Measurements from ENCODE around the gene ARRB1.

Gene ARRB1

DNA sequence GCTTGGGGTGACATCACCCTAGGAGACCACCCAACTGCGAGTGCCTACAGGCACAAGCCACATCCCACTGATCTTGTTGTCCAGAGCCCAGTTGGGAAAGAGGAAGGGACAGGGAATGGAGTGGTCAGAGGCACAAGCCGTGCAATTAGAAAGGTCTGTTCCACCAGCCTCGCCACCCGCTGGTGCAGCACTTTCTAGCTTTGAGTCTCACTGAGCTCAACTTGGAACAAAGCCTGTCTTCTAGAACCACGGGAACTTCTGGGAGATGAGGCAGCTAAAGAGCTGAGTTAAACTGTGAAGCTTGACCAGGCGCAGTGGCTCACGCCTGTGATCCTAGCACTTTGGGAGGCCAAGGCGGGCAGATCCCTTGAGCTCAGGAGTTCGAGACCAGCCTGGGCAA, 81.6 kb downstream of the ARRB1 start:
- H3K27me3 ChIP-seq (ENCODE audit: control insufficient read depth in 1 of 2, insufficient read depth in 2 of 2, low read length in 2 of 2), result no peaks in the 10 kb centered on the region
- H3K9ac ChIP-seq (ENCODE audit: low read depth in 1 of 2, low read length in 2 of 2), result no peak overlapping the region
- no peak overlapping the region for H3K27ac ChIP-seq (ENCODE audit: low read depth, low read length)
- H3K36me3 ChIP-seq (ENCODE audit: control insufficient read depth in 1 of 2, insufficient read depth in 2 of 2, low read length in 2 of 2), result peaks cover 61 to 70% of the 10 kb centered on the region in 2 donors
- no peaks in the 10 kb centered on the region for H3K9me3 ChIP-seq (ENCODE audit: control insufficient read depth in 1 of 2, low read length in 2 of 2)
- H3K4me1 ChIP-seq (ENCODE audit: control insufficient read depth in 1 of 2, insufficient read depth in 2 of 2, low read length in 2 of 2), result no peaks in the 10 kb centered on the region
- no peak overlapping the region for H3K4me3 ChIP-seq (ENCODE audit: low read depth in 1 of 2, low read length in 2 of 2)

- H3K4me3 ChIP-seq (ENCODE audit: low read depth in 1 of 2, low read length in 2 of 2), result no peak overlapping the region
- no peak overlapping the region for H3K27ac ChIP-seq (ENCODE audit: low read depth, low read length)
- no peaks in the 10 kb centered on the region for H3K4me1 ChIP-seq (ENCODE audit: control insufficient read depth in 1 of 2, insufficient read depth in 2 of 2, low read length in 2 of 2)
- peaks cover 61 to 70% of the 10 kb centered on the region in 2 donors for H3K36me3 ChIP-seq (ENCODE audit: control insufficient read depth in 1 of 2, insufficient read depth in 2 of 2, low read length in 2 of 2)
- no peaks in the 10 kb centered on the region for H3K9me3 ChIP-seq (ENCODE audit: control insufficient read depth in 1 of 2, low read length in 2 of 2)
- no peaks in the 10 kb centered on the region for H3K27me3 ChIP-seq (ENCODE audit: control insufficient read depth in 1 of 2, insufficient read depth in 2 of 2, low read length in 2 of 2)
- H3K9ac ChIP-seq (ENCODE audit: low read depth in 1 of 2, low read length in 2 of 2), result no peak overlapping the region
Observed at GRCh38 chr11:75269367-75269660, 82.1 kb downstream of the ARRB1 start.

GRCh38 chr11:75268626-75269366, 82.7 kb downstream of the ARRB1 start:
- Histone ChIP-seq H3K27me3 (ENCODE audit: control insufficient read depth in 1 of 2, insufficient read depth in 2 of 2, low read length in 2 of 2) (no peaks in the 10 kb centered on the region), H3K9me3 (ENCODE audit: control insufficient read depth in 1 of 2, low read length in 2 of 2) (no peaks in the 10 kb centered on the region), H3K9ac (ENCODE audit: low read depth in 1 of 2, low read length in 2 of 2) (no peak overlapping the region), H3K4me1 (ENCODE audit: control insufficient read depth in 1 of 2, insufficient read depth in 2 of 2, low read length in 2 of 2) (no peaks in the 10 kb centered on the region), H3K4me3 (ENCODE audit: low read depth in 1 of 2, low read length in 2 of 2) (no peak overlapping the region), H3K27ac (ENCODE audit: low read depth, low read length) (no peak overlapping the region), H3K36me3 (ENCODE audit: control insufficient read depth in 1 of 2, insufficient read depth in 2 of 2, low read length in 2 of 2) (peaks cover 56 to 65% of the 10 kb centered on the region in 2 donors)

- H3K36me3 ChIP-seq (ENCODE audit: control insufficient read depth in 1 of 2, insufficient read depth in 2 of 2, low read length in 2 of 2), result peaks cover 43 to 51% of the 10 kb centered on the region in 2 donors
- H3K27me3 ChIP-seq (ENCODE audit: control insufficient read depth in 1 of 2, insufficient read depth in 2 of 2, low read length in 2 of 2), result no peaks in the 10 kb centered on the region
- H3K27ac ChIP-seq (ENCODE audit: low read depth, low read length), result no peak overlapping the region
- no peaks in the 10 kb centered on the region for H3K9me3 ChIP-seq (ENCODE audit: control insufficient read depth in 1 of 2, low read length in 2 of 2)
- H3K4me1 ChIP-seq (ENCODE audit: control insufficient read depth in 1 of 2, insufficient read depth in 2 of 2, low read length in 2 of 2), result no peaks in the 10 kb centered on the region
- no peak overlapping the region for H3K4me3 ChIP-seq (ENCODE audit: low read depth in 1 of 2, low read length in 2 of 2)
- no peak overlapping the region for H3K9ac ChIP-seq (ENCODE audit: low read depth in 1 of 2, low read length in 2 of 2)
Observed at GRCh38 chr11:75267171-75267970, 84.1 kb downstream of the ARRB1 start.

GRCh38 chr11:75265851-75266531, 85.5 kb downstream of the ARRB1 start:
- peaks cover 29 to 39% of the 10 kb centered on the region in 2 donors for H3K36me3 ChIP-seq (ENCODE audit: control insufficient read depth in 1 of 2, insufficient read depth in 2 of 2, low read length in 2 of 2)
- no peak overlapping the region for H3K27ac ChIP-seq (ENCODE audit: low read depth, low read length)
- no peak overlapping the region for H3K9ac ChIP-seq (ENCODE audit: low read depth in 1 of 2, low read length in 2 of 2)
- no peaks in the 10 kb centered on the region for H3K27me3 ChIP-seq (ENCODE audit: control insufficient read depth in 1 of 2, insufficient read depth in 2 of 2, low read length in 2 of 2)
- H3K9me3 ChIP-seq (ENCODE audit: control insufficient read depth in 1 of 2, low read length in 2 of 2), result no peaks in the 10 kb centered on the region
- no peaks in the 10 kb centered on the region for H3K4me1 ChIP-seq (ENCODE audit: control insufficient read depth in 1 of 2, insufficient read depth in 2 of 2, low read length in 2 of 2)
- no peak overlapping the region for H3K4me3 ChIP-seq (ENCODE audit: low read depth in 1 of 2, low read length in 2 of 2)

DNA sequence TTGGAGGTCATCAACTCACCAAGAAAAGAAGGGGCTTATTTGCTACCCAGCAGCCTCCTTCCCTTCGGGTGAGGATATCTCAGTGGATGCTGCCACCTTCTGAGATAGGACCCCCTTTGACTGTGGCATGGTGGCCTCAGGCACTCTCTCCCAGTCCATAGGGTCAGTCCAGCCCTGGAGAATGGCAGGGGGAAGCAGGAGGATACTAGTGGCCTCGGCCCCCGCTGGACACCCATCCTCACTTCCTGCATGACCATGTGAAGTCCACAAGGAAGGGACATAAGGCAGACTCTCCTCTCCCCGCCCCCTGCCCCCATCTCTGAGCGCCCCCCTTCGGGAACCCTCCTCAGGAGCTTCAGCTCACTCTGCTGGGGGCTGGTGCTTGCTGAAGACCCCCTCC, 86.5 kb downstream of the ARRB1 start:
- Histone ChIP-seq H3K27me3 (ENCODE audit: control insufficient read depth in 1 of 2, insufficient read depth in 2 of 2, low read length in 2 of 2) (no peaks in the 10 kb centered on the region), H3K9me3 (ENCODE audit: control insufficient read depth in 1 of 2, low read length in 2 of 2) (no peaks in the 10 kb centered on the region), H3K9ac (ENCODE audit: low read depth in 1 of 2, low read length in 2 of 2) (no peak overlapping the region), H3K4me1 (ENCODE audit: control insufficient read depth in 1 of 2, insufficient read depth in 2 of 2, low read length in 2 of 2) (peaks cover 3 to 5% of the 10 kb centered on the region in 2 donors), H3K4me3 (ENCODE audit: low read depth in 1 of 2, low read length in 2 of 2) (no peak overlapping the region), H3K36me3 (ENCODE audit: control insufficient read depth in 1 of 2, insufficient read depth in 2 of 2, low read length in 2 of 2) (peaks cover 27 to 36% of the 10 kb centered on the region in 2 donors), H3K27ac (ENCODE audit: low read depth, low read length) (no peak overlapping the region)

GRCh38 chr11:75264356-75264755, 87.1 kb downstream of the ARRB1 start:
- no peaks in the 10 kb centered on the region for H3K9me3 ChIP-seq (ENCODE audit: control insufficient read depth in 1 of 2, low read length in 2 of 2)
- peaks cover 21 to 31% of the 10 kb centered on the region in 2 donors for H3K36me3 ChIP-seq (ENCODE audit: control insufficient read depth in 1 of 2, insufficient read depth in 2 of 2, low read length in 2 of 2)
- H3K4me3 ChIP-seq (ENCODE audit: low read depth in 1 of 2, low read length in 2 of 2), result no peak overlapping the region
- H3K9ac ChIP-seq (ENCODE audit: low read depth in 1 of 2, low read length in 2 of 2), result no peak overlapping the region
- H3K27ac ChIP-seq (ENCODE audit: low read depth, low read length), result no peak overlapping the region
- H3K4me1 ChIP-seq (ENCODE audit: control insufficient read depth in 1 of 2, insufficient read depth in 2 of 2, low read length in 2 of 2), result peaks cover 3 to 6% of the 10 kb centered on the region in 2 donors
- no peaks in the 10 kb centered on the region for H3K27me3 ChIP-seq (ENCODE audit: control insufficient read depth in 1 of 2, insufficient read depth in 2 of 2, low read length in 2 of 2)

GRCh38 chr11:75263944-75264349, 87.5 kb downstream of the ARRB1 start:
- Histone ChIP-seq H3K4me1 (ENCODE audit: control insufficient read depth in 1 of 2, insufficient read depth in 2 of 2, low read length in 2 of 2) (peaks cover 3 to 6% of the 10 kb centered on the region in 2 donors), H3K9me3 (ENCODE audit: control insufficient read depth in 1 of 2, low read length in 2 of 2) (no peaks in the 10 kb centered on the region), H3K4me3 (ENCODE audit: low read depth in 1 of 2, low read length in 2 of 2) (no peak overlapping the region), H3K27me3 (ENCODE audit: control insufficient read depth in 1 of 2, insufficient read depth in 2 of 2, low read length in 2 of 2) (no peaks in the 10 kb centered on the region), H3K36me3 (ENCODE audit: control insufficient read depth in 1 of 2, insufficient read depth in 2 of 2, low read length in 2 of 2) (peaks cover 17 to 28% of the 10 kb centered on the region in 2 donors), H3K27ac (ENCODE audit: low read depth, low read length) (no peak overlapping the region), H3K9ac (ENCODE audit: low read depth in 1 of 2, low read length in 2 of 2) (no peak overlapping the region)

DNA sequence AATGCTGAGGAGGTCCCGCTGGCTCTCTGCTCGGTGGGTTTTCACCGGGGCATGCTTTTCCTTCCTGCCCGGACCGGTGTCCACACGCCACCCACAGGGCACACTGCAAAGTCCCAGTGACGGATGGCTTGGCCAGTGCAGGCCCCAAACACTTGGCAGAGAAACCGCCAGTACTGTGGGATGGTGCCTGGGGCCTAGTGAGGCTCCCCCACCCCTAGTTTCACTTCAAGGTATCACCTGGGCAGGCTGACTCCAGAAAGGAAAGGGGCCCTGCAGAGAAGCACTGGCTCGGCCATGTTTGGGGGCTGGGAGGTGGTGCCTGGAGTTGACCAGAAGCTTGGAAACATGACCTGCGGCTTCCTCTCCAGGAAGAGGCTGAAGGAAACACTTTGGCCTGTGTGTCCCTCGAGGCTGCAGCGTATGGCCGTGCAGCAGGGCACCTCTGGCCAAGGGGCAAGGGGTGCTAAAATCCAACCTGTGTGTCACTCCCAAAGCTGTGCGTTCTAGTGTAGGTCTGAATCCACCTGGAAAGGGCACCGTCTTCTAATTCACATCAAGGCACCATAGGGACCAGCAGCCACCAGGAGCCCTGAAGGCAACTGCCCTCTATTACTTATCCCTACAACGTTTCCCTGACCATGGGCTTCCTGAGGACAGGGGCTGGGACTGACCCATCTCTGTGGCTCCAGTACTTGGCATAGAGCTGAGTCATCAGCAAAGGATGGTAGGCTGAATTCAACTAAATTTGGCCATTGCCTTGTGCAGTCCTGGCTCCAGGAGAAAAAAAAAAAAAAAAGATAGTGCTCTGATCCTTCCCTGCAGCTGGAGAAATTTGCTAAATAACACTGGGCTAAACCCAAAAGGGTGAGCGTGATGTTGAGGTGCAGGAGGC, 88.3 kb downstream of the ARRB1 start:
- H3K9ac ChIP-seq (ENCODE audit: low read depth in 1 of 2, low read length in 2 of 2), result no peak overlapping the region
- peaks cover 11 to 22% of the 10 kb centered on the region in 2 donors for H3K36me3 ChIP-seq (ENCODE audit: control insufficient read depth in 1 of 2, insufficient read depth in 2 of 2, low read length in 2 of 2)
- no peaks in the 10 kb centered on the region for H3K9me3 ChIP-seq (ENCODE audit: control insufficient read depth in 1 of 2, low read length in 2 of 2)
- no peak overlapping the region for H3K27ac ChIP-seq (ENCODE audit: low read depth, low read length)
- H3K4me1 ChIP-seq (ENCODE audit: control insufficient read depth in 1 of 2, insufficient read depth in 2 of 2, low read length in 2 of 2), result peaks cover 3 to 6% of the 10 kb centered on the region in 2 donors
- no peak overlapping the region for H3K4me3 ChIP-seq (ENCODE audit: low read depth in 1 of 2, low read length in 2 of 2)
- H3K27me3 ChIP-seq (ENCODE audit: control insufficient read depth in 1 of 2, insufficient read depth in 2 of 2, low read length in 2 of 2), result no peaks in the 10 kb centered on the region
